Limb (tissue), 2 donors: ENCODE measurements around the gene MED22.
"Not testable (repeated sequence)": the region's sequence is repeated elsewhere in the genome, so short reads cannot be mapped to it uniquely, and the experiment has no call there.

Source experiments
- DNase-seq, 2 donors: peaks; one replicate each; pipeline ENCODE4 v3.0.0-alpha.2; 2016; ENCODE audit errors: extremely low spot score in 2 of 2

Gene MED22

DNA sequence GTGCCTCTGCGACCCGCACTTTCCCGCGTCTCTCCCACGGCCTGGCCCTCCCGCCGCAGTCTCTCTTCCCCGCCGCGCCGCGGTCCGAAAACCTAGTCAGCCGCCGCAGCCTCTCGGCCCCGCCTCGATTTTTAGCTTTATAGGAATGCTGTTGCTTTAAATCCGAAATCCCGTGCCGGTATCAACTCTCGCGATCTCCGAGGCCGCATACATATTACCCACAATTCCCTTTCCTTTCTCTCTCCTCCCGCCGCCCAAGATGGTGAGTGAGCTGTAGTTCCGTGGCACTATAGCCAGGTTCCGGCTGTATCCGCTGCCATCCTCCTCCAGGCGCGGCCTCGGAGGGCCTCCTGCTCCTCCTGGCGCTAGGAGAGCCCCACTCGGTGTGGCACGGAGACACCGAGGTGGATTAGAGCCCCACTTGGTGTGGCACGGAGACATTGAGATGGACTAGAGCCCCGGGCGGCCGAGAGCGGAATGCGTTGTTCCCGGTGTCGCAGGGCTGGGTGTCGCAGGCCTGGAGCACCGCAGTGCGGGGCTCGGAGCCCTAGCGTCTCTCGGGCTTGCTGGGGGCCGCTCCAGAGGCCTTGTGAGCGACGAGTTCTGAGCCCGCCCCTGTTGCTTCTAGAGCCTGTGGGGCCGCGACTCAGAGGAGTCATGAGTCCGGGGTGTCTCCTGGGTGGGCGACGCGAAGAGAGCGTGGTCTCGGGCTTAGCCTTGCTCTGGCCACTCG lies at the start of gene MED22, which contains the start of gene RPL7A:
MED22 (minus strand) TSS at position 147 of the 733 bp plus-strand sequence. CDS start 1,469 bp downstream, outside the sequence.
RPL7A (plus strand) TSS at position 234 of the 733 bp plus-strand sequence; CDS start at position 260, 26 bp downstream.
- peak; percentile 94 to 96 for DNase-seq

DNA sequence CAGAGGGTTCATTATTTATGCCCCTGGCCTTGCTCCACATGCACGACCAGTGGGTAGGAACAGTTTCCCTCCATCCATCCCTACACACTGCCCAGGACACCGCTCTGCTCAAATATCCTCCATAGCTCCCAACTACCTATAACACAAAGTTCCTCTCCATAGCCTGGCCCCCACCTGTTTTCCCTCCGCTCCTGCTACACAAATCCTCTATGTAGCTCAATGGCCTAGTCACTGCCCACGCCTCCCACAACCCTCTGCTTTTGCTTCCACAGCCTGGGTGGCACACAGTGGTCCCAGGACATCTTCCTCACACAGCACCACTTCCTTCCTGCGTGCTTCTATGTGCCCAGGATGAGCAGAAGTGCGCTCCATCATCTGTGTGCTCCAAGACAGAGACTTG lies 49.4 kb upstream of the MED22 start:
- DNase-seq = no peak

DNA sequence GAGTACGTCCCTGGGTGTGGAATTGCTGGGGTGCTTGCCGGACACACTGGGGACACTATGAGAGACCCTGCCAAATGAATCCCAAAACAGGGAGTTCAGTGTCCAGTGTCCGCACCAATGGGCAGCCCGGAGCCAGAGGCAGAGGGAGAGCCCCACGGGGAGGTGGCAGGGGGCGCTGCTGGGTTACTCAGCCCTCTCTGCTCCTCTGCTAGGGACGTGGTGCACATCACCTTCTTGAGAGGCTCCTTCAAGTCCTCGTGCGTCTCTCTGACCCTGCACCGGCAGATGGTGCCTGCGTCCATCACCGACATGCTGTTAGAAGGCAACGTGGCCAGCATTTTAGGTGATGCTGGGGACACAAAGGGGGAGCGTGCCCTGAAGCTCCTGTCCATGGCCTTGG lies 49.0 kb upstream of the MED22 start:
- DNase-seq = no peak

DNA sequence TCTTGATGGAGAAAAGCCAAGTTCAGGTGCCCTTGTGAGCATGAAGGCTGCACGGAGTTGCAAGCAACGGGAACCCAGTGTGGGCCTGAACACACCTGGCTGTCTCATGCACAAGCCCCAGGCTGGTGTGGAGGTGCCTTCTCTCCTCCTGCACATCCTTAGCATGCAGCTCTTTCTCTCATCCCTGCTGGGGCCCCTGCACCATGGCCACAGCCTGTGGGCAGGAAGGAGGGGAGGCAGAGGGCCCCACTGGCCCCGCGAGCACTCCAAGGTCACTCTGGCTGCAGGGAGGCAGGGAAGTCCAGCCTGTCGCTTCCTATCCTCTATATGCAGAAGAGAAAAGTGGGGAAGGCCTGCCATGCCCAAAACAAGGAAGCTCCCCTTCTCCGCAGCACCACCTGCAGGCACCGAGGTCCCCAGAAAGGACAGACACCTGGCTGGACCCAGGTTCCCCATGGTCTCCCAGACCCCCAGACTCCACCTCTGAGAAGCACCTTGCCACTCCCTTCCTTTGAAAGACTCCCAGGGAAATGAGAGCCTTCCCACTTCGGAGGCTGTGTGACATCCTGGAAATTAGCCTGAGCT lies 46.8 kb upstream of the MED22 start:
- DNase-seq = no peak

DNA sequence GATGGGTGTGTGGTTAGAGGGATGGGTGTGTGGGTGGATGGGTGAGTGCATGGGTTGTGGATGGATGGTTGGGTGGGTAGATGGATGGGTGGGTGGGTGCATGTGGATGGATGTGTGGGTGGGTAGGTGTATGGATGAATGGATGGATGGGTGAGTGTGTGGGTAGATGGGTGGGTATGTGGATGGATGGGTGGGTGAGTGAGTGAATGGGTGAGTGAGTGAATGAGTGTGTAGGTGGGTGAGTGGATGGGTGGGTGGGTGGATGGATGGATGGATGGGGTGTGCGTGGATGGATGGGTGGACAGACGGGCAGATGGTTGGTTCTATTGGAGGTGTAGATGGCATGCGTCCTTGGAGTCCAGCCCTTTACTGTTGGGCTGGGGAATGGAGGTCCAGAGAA lies 45.5 kb upstream of the MED22 start:
- DNase-seq = no peak

DNA sequence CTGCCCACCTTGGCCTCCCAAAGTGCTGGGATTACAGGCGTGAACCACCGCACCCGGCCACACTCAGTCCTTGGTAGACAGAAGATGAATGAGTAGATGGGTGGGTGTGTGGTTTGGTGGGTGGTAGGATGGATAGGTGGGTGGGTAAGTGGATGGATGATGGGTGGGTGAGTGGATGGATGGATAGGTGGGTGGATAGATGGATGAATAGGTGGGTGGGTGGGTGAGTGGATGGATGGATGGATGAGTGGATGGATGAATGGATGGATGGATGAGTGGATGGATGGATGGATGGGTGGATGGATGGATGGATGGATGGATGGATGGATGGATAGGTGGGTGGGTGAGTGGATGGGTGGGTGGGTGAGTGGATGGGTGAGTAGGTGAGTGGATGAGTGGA lies 44.4 kb upstream of the MED22 start:
- DNase-seq = not testable (repeated sequence)

DNA sequence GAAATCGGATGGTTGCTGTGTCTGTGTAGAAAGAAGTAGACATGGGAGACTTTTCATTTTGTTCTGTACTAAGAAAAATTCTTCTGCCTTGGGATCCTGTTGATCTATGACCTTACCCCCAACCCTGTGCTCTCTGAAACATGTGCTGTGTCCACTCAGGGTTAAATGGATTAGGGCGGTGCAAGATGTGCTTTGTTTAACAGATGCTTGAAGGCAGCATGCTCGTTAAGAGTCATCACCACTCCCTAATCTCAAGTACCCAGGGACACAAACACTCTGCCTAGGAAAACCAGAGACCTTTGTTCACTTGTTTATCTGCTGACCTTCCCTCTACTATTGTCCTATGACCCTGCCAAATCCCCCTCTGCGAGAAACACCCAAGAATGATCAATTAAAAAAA lies 43.5 kb upstream of the MED22 start:
- not testable (repeated sequence) for DNase-seq

DNA sequence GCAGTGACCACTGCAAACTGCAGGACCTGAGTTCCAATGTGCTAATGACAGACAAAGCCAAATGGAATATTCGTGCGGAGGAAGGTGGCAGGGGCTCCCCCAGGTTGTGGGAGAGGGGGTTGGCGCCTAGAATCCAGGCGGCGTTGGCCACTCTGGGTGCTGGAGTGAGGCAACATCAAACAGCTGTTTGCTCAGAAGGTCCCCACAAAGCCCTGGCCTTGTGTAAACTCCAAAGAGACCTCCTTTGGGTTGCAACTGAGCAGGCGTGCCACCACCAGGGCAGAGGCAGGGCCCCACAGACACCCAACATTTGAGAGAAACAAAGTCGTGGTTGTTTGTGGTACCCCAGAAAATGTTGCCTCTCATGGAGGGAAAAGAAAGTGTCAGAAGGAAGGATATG lies 42.8 kb upstream of the MED22 start:
- no peak for DNase-seq

DNA sequence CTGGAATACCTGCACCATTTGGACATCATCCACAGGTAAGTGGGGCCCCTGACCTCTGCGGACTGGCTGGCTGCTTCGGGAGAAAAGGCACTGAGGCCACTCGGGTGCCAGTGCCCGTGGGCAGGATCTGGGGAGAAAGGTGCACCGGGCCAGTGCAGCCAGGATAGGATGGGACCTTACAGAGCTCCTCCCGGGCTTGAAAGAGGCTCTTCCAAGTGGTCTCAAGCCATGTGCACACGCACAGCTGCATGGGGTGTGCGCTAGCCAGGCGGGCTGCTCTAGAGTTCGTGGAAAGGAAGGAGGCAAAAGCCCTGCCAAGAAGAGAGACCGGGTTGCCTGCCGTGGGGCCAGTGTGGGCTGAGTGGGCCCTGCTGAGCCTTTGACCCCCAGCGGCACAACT lies 41.6 kb upstream of the MED22 start:
- DNase-seq = no peak

DNA sequence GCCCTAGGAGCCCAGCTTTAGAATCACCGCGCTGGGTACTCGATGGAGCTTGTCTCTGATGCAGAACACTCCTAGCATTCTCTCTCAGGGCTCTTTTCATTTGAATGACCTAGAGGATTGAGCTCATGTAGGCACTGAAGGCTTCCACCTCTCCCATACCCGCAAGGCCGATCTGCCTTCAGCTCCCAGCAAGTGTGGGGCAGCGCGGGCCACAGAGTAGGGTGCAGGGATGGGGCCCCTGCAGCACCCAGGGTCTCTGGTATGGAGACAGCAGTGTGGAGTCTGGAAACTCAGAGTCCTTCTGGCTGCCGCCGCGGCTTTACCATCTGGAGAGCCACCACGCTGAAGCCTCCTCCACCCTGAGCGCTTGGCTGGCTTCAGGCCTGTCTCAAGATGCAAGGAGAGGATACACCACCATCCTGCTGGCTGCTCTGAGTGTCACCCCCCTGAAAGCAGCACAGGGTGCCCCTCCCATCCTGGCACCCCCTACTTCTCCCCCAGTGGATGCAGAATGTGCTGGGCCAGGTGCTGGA lies 41.2 kb upstream of the MED22 start:
- no peak for DNase-seq

DNA sequence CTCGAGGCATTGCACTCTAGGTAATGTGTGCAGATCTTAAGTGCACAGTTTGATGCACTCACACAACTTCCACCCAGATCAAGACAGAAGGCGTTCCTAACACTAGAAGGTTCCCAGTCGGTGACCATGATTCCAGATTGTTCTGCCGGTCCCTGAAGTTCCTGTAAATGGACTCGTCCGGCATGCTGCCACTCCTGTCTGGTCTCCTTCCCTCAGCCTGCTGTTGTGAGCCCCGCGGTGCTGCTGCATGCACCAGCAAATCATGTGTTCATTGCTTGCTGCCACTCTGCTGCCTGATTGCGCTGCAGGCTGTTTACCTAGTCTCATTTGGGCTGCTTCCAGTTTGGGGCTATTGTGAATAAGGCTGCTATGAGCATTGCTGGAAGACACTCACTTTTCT lies 39.7 kb upstream of the MED22 start:
- DNase-seq = no peak

DNA sequence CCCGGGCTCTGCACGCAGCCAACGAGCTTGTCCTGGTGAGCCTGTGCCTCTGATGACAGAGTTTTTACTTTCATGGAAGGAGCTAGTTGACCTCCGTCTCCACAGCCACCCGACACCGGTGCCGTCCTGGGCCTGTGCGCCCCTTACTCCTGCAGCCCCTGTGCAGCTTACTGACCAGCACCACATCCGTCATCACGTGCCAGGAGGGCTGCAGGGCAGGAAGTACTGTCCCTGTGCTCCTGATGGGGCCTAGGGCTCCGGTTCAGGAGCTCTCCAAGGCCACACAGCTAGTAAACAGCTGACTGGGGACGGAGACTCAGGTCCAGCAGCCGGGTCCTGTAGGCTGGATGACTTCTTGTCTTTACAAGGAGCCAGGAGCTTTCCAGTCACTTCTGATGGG lies 38.4 kb upstream of the MED22 start:
- no peak for DNase-seq

DNA sequence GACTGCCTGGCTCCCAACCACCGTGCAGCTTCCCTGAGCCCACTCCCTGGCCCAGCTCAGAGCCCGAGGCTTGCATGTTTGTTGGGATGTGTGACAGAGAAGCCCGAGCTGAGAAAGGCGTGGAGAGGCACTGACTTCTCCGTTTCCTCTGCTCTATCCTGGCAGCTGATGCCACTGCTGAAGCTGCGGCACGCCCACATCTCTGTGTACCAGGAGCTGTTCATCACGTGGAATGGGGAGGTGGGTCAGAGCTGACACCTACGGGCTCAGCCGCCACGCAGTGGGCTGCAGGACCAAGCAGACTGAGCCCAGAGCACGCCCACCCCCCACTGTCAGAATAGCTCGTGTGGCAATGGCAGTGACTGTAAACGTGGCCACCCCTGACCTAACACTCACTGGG lies 37.5 kb upstream of the MED22 start:
- no peak for DNase-seq

DNA sequence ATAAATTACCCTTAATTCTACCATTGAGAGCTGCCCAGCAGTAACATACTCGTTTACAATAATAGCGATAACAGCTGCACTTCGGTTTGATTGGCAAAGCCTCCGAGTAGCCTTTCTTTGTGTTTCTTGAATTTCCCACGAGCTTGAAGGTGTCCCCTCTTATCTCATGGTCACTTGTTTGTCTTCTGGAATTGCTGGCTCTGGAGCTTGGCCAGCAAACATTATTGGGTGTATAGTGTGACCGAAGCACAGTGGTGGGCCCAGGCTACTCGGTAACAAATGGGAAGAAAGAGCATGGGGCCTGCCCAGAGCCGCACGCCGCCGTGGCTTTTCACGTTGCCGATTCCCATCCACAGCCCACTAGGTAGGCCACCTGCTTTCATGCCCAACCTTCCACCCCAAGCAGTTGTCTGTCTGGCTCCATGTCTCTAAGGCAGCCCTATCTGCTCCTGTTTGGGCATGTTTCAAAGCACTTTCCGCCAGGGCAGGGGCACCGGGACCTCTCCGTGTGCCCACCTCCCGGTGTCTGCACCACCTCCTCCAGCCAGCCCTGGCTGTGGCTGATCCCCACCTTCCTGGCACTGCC lies 36.9 kb upstream of the MED22 start:
- DNase-seq = no peak

DNA sequence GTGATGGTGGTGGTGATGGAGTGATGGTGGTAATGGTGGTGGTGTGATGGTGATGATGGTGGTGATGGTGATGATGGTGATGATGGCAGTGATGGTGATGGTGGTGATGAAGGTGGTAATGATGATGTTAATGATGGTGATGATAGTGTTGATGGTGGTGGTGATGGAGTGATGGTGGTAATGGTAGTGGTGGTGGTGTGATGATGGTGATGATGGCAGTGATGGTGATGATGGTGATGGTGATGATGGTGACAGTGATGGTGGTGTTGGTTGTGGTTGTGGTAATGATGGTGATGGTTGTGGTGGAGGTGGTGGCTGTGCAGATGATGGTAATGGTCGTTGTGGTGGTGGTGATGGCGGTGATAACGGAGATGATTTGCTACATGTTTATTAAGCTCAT lies 35.5 kb upstream of the MED22 start:
- DNase-seq = no peak

DNA sequence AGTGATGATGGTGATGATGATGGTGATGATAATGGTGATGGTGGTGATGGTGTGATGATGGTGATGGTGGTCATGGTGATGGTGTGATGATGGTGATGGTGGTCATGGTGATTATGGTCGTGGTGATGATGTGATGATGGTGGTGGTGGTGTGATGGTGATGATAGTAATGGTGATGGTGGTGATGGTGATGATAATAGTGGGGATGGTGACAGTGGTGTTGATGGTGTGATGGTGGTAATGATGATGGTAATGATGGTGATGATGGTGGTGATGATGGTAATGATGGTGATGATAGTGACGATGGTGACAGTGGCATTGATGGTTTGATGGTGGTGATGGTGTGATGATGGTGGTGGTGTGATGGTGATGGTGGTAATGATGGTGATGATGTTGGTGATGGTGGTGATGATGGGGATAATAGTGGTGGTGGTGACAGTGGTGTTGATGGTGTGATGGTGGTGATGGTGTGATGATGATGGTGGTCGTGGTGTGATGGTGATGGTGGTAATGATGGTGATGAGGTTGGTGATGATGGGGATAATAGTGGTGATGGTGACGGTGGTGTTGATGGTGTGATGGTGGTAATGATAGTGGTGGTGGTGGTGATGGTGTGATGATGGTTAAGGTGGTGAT lies 34.7 kb upstream of the MED22 start:
- no peak for DNase-seq

DNA sequence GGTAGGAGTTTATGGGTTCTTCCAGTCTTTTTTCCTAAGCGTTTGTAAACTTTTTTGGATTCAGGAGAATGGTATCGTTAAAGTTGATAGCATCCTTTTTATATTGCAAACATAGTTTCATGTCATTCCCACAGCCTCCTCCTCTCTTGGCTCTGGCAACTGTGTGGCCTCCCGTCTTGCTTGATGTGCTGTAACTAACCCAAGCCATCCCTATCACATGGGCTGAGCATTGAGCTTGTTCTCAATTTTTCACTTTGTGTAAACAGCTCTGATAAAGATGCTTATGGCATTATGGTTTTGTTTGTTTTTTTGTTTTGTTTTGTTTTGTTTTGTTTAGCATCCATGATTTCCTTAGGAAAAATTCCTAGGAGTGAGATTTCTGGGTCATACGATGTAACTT lies 32.8 kb upstream of the MED22 start:
- DNase-seq = no peak

DNA sequence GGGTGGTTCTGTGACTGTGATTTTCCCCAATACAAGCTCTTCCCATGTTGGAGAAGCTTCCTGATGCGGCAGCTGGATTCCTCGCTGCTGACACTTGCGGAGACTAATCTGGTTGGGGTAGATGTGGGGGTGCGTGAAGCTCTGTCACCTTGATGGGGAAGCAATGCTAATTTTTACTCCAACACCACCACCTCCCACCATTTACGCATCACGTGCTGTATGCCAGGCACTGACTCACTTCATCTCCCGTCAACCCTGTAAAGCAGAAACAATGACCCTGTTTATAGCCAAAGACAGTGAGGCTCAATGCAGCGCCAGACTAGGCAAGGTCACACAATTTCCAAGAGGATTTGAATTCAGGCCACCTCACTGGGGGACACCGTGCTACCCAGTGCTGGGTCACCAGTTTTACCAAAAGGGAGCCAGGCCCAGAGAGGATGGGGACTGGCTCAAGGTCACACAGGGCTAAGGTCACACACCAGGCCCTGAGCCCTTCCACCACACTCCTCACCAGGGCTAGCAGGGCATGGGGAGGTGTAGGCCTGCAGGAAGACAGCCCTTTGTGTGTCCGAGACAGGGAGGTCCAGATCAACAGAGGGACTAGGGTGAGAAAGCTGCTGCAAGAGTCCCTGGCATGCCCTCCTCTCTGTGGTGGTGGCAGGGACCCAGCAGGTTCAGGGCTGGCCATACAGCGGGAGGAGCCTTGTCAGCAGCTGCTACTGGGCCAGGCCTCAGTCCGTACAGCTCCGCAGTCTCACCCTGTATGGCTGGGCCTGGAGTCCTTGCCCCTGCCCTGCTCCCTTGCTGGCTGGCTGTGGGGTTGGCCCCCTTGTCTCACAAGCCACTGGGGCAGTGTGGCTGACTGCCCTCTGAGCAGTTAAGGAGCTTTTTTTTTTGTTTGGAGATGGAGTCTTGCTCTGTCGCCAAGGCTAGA lies 31.5 kb upstream of the MED22 start:
- DNase-seq = no peak

DNA sequence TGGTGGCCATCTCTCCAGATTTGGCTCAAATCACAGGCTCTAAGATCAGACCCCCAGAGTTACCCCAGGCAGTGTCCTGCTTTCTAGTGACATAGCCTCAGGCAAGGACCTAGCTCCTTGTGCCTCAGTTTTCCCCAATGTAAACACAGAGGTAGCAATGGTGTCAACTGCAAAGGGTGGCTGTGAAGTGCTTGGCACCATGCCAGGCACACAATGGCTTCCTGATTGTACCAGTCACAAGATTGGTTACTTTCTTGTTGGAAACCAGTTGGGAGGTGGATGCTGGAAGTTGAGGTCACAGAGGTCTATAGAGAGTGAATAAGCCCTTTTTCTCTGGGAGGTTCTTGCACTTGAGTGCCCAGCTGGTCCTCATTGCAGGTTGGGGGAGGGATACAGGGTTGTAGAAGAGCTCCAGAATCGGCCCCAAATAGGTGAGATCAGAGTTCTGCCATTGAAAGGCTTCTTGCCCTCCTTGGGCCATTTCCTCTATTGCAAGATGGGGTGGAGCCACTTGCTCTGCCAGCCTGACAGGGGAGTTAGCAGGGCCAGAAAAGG lies 30.6 kb upstream of the MED22 start:
- no peak for DNase-seq

DNA sequence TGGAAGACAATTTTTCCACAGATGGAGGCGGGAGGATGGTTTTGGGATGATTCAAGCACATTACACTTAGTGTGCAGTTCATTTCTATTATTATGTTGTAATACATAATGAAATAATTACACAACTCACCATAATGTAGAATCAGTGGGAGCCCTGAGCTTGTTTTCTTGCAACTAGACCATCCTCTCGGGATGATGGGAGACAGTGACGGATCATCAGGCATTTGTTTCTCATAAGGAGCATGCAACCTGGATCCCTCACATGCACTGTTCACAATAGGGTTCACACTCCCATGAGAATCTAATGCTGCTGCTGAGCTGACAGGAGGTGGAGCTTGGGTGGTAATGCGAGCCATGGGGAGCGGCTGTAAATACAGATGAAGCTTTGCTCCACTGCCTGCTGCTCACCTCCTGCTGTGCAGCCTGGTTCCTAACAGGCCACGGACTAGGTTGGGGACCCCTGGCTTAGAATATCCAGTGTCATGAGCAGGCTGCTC lies 29.8 kb upstream of the MED22 start:
- DNase-seq = no peak

DNA sequence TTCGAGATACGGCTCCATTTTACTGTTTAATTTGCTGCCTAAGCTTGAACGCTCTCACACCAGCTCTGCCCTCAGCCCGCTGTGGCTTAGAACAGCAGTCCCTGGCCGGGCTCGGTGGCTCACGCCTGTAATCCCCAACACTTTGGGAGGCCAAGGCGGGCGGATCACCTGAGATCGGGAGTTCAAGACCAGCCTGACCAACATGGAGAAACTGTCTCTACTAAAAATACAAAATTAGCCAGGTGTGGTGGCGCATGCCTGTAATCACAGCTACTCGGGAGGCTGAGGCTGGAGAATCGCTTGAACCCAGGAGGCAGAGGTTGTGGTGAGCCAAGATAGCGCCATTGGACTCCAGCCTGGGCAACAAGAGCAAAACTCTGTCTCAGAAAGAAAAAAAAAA lies 29.3 kb upstream of the MED22 start:
- DNase-seq = not testable (repeated sequence)
